HG02588 (cell line): ENCODE measurements around the gene E2F2.

ENCODE experiments used
- ATAC-seq: cut with Tn5 transposase; IDR thresholded peaks from one replicate; pipeline ENCODE4 v1.9.1; 2021; ENCODE audit warnings: mild to moderate bottlenecking, moderate library complexity; ENCODE audit not compliant: unreplicated experiment

Gene E2F2

DNA sequence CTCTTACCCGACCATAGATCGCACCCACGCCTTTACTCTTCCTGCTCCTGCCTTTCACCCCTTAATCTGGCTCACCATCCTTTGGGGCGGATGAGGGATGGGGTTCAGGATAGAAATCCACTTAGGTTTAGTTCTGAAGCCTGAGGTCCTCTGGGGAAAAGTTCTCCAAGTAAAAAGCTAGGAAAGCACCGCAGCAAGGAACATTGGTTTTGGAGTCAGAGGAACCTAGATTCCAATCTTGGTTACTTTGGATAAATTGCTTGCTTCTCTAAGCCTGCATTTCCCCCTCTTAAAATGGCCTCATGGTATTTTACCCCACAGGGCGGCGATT is 46.1 kb downstream of the E2F2 start:
- no peak for ATAC-seq

DNA sequence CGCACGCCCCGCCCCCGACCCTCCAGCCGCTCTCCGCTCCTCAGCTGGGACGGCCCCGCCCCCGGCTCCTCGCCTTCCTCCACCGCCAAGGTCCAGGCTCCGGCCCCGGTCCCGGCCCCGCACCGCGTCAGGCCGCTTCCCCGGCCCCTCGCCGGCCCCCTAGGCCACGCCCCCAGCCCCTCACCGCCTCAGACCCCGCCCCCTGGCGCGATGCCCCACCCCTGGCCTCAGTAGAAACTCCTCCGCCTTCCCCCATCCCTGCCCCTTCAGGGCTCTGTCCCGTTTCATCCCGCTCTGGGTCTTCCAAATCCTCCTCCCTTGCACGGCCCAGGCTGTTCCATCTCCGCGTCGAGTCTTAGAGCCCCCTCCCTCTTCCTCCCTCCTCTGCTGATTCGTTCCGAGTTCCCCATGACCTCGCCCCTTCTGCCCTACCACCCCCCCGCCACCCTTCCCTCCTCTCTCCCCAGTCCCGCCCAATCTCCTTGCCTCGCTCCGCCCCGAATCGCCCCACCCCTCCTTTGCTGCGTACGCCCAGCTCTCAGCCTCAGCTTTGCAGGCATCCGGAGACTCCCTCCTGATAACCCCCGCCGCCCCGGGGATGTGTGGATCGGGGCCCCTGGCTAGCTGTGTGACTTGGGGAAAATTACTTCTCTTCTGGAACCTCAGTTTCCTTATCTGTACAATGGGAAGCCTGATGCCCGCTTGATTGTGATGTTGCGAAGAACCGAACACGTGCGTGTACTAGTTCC is 46.6 kb downstream of the E2F2 start:
- ATAC-seq = no peak

GRCh38 chr1:23483321-23484252 is 47.4 kb downstream of the E2F2 start, which contains the start of gene ASAP3:
Gene ASAP3 (minus strand): TSS chr1:23484179. CDS start chr1:23484133, 46 bp downstream.
- no peak for ATAC-seq

- no peak for ATAC-seq
Observed at GRCh38 chr1:23481904-23482303, 49.1 kb downstream of the E2F2 start.

- no peak for ATAC-seq
Observed at GRCh38 chr1:23481026-23481597, 49.9 kb downstream of the E2F2 start.

DNA sequence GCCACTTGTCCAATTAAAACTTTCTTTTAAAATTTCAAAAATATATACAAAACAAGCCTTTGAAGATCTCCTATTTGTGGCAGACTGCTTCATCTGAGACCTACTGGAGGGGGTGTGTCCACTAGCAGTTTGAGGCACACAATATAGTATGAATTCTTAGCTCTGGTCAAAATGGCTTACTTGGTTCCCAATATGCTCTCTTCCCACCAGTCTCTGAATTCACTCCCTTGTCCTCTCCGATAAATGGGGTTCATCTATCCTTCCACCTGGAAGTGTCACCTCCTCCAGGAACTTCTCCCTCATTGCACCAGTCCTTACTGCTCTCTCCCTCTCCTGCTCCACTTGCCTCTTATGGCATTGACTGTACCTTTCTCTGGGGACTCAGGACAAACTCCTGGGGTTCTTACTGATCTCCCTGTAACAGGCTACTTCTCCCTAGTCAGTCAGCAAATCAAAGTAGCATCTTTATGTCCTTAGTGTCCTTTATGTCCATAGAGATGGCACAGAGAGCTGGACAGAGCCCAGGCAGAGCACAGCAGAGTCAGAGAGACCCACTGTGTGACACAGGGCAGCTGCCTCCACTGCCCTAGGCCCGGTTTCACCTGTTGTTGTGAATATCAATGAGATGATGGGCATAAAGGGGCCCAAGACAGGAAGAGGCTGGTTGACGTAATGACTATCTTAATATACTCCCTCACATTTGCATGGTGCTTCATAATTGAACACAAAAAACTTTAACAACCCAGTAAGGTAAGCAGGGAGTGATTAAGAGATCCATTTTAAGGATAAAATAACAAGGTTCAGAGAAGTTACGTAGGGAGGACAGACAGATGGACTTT is 50.6 kb downstream of the E2F2 start:
- ATAC-seq = no peak

DNA sequence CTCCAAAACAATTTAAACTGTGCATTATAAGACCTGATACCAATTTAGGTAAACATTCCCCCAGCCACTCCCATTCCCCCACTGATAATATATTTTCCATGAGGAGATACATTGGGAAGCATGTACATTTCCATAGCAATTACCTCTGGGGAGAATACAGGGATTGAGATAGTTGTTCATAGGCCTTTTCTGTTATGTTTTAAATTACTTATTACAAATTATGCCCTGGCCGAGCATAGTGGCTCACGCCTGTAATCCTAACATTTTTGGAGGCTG is 51.4 kb downstream of the E2F2 start:
- ATAC-seq = no peak

DNA sequence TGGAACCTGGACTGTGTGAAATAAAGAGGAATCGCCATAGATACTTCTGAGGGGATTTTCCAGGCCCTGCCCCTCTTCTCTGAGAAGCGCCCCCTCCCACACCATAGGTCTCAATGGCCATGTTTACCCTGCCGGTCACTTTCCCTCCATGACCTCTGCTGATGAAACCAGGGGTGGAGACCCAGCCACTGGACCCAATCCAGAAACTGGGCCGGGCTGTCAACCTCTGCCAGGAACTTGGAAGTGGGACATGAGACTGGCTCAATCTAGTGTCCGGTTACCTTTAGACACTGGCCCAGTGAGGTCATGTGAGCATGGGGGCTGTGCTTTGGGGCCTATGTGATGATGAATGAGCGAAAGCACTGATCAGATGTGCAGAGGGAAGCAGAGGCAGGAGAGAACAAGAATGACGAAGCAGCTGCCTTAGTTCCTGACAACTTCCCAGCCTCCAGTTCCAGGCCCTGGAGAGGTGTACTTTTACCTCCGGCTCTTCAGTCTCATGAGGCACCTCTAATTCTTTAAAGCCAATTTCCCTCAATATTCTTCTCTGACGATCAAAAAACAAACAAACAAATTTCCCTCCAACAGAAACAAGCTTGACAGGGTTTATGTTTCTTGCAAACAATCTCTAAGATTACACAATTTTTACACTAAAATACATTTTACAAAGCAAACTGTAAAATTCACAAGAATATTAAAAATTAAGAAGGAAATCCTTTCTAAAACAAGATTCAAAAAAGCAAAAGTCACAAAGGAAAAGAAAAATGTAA is 52.0 kb downstream of the E2F2 start:
- no peak for ATAC-seq

GRCh38 chr1:23477359-23478144 is 53.5 kb downstream of the E2F2 start:
- ATAC-seq = no peak

GRCh38 chr1:23475641-23476040 is 55.4 kb downstream of the E2F2 start:
- no peak for ATAC-seq

DNA sequence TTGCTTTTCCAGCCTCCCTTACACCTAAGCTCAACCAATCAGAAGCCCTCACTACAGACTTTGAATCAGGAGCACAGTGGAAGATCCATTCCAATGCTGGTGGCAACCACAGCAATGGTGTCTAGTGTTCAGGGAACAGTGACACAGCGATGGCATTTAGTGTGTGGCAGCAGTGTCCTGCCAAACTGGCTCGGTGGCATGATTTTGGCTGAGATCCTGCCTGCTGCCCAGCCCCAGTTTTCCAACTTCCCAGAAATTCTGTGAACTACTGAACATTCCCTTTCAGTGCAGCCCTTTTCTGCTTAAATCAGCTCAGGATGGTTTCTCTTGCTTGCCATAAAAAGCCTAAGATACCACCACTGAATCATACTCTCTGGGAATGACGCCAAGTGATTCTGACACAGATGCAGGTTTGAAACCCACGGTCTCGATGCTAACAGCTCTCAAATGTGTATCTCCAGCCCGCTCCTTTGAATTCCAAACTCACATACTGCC is 55.9 kb downstream of the E2F2 start:
- ATAC-seq = no peak

DNA sequence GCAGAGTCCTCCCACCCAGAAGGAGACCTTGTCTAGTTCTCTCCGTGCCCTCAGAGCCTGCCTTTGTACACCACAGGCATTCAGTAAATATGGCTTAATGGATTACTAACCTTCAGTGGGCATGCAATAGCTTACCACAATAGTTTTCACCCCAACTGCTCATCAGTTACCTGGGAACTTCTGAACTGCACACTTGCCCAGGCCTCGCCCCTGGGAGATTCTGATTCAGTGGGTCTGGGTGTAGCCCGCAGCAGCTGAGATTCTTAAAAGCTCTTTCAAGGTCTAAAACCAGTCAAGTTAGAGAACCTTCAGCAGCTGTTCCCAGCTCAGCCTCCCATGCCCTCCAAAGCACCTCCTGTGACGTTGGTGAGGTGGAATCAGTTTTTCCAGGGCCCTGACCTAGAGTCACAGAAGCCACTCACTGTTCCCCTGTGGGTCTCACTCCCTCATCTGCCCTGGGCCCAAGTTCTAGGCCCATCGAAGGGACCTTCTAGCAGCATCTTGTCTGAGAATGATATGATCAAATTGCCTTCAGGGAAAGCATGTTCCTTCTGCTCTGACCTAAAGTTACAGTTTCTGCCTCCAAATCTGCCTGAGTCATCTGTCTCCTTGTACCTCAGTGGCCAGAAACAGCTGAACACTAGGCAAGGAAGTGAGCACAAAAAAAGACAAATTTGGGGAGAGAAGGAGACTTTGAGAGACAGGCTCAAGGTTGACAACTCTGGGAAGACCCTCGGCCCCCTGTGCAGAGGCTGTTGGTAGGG is 57.8 kb downstream of the E2F2 start:
- no peak for ATAC-seq

DNA sequence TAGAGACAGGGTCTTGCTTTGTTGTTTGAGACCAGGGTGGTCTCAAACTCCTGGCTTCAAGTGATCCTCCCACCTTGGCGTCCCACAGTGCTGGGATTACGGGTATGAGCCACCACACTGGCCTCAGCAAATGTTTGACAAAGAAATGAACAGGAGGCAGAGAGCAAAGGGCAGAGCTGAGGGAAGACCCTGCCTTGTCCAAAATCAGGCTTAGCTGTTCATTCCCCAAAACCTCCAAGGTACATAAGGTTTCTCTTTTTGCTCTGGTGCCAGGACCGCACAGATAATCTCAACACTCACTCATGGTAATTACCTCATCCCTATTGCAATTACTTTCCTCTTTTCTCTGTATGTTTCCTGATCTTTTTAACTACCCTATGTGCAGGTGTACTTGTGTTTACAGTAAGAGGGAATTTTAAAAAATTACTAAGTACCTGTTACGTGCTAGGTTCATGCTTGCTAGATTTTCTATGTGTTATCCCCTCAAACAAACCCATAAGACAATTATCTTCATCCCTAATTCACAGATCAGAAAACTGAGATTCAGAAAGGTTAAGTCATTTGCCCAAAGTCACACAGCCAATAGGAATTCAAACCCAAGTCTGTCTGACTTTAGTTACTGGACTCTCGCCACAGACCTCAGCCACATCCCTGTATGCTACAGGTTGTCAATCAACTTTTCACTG is 58.5 kb downstream of the E2F2 start:
- ATAC-seq = no peak

DNA sequence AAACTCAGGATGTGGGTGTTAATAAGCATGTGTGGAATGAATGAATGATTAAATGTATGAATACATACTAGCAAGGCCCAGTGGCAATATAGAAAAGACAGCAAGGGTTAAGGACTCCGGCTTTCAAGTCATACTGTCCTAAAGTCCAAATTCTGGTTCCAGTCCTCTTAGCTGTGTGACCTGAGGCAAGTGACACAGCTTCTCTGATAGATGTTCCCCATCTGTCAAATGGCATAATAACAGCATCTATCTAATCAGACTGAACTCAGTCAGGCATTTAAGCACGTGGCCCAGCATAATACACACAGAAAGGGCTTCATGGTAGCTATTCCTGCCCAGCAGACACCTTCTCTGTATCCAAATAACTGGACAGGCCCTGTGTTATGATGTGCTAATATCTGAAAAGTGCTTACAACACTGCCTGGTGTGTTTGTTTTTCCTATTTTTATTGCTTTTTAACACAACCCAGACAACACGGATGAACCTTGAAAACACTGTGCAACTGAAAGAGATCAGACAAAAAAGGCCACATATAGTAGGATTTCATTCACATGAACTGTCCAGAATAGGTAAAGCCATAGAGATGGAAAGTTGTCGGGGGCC is 59.5 kb downstream of the E2F2 start:
- no peak for ATAC-seq

DNA sequence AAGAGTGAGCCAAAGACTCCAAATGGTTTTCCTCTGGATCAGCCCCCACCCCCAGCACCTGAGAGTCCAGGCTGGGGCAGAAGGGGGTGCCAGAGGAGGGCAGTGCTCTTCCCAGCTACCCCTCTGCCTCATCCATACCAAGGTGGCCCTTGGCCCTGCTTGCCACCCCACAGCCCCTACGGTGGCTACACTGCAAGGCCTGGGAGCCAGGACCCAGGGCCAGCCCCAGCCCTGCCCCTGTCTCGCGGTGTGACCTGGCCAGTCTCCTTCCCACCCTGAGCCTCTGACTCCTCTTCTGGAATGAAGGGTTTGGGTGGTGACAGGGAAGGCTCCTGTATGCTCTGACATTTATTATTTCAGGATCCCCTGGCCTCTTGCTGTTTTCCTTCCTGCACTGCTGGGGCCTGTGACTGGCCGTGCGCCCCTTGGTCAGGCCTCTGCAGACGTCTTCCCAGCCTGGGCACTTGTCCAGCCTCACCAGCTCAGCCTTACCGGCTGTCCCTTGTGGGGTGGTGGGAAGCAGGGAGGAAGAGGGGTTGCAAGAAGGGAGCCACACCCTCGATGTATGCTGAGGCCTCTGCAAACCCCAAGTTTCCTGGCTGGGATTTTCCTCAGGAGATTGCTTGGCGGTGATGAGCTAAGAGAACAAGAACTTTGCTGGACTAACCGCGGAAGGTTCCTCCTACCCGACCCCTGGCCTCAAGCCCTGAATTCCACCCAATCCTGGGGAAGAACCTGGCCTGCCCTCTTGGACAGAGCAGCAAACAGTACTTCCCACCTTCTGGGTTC is 60.6 kb downstream of the E2F2 start:
- ATAC-seq = no peak

DNA sequence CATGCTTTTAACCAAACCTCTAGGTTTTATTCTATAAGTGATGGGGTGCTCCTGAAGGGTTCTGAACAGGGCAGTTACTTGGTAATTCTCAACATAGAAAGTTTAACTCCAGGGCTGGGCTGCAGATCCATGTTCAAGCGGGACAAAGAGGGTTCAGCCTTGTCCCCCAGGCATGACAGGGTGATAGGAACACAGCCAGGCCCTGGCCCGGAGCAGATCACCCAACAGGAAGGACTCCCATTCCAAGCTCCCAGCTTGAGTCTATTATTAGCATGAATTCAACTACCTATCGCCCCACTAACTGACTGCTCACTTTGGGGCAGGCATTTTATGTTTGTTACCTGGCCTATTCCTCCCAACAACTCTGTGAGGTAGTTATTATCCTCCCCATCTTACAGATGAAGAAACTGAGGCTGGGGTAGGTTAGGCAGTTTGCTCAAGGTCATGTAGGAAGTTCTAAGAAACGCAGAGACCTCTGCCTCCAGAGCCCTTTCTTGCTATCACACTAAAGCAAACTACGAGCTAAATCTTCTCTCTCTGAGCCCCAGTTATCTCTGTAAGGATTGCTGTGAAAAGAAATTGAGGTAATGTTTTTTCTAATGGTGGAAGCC is 61.6 kb downstream of the E2F2 start:
- no peak for ATAC-seq
